ENCODE results near the gene CHD2. TPM values are rescaled to one million over a fixed set of nuclear protein-coding genes. Genes with fewer than 3 reads are reported as not detected.

Gene CHD2
- total RNA-seq, 1 experiment from 2014 or later: 120 TPM

GRCh38 chr15:92879949-92880725, 20.0 kb upstream of the CHD2 start:
- no peak for TF ChIP-seq EZH2 (IDR thresholded peaks at IDR 0.05; ENCODE audit: low read depth)
- TF ChIP-seq CTCF (conservative IDR thresholded peaks at IDR 0.05): no peak
- POLR2A ChIA-PET (ENCODE audit: unreplicated experiment): interaction anchor here (0.6 to 0.7 kb wide), 2 partner anchors 48 to 74 kb away, joined by 4 to 6 read pairs; no protein-coding TSS in a partner anchor
- no TSS peak for BruUV-seq (replicated peaks)
- peaks cover 33% of the 10 kb centered on the region for H3K4me1 ChIP-seq (replicated peaks; ENCODE audit: insufficient read depth)
- peaks cover 18% of the 10 kb centered on the region for H3F3A ChIP-seq (ENCODE audit: insufficient read depth, low read depth)
- H3K36me3 ChIP-seq (ENCODE audit: low read depth): peaks cover 11% of the 10 kb centered on the region
- intact Hi-C loops (cut with micrococcal nuclease; ENCODE audit: unreplicated experiment): no loop called here
- no peaks in the 10 kb centered on the region for H3K9me2 ChIP-seq (ENCODE audit: insufficient read depth)
- peaks cover 13% of the 10 kb centered on the region; the same call in 1 of the 2 replicates for H4K20me1 ChIP-seq (ENCODE audit: insufficient read depth)
- H3K27ac ChIP-seq: no peak overlapping the region
- H3K4me3 ChIP-seq: no peak overlapping the region
- H2AFZ ChIP-seq: no peak overlapping the region
- DNase-seq: no peak
- no peaks in the 10 kb centered on the region for H3K9me3 ChIP-seq (ENCODE audit: insufficient read depth, low read depth)
- H3K4me2 ChIP-seq: no peak overlapping the region
- CTCF ChIA-PET: no interaction called here
- H3K27me3 ChIP-seq (ENCODE audit: insufficient read depth, low read depth): no peaks in the 10 kb centered on the region
- H3K79me2 ChIP-seq (ENCODE audit: low read depth): peaks cover 23% of the 10 kb centered on the region

GRCh38 chr15:92880796-92881195, 19.3 kb upstream of the CHD2 start:
- H3K4me3 ChIP-seq: no peak overlapping the region
- no TSS peak for BruUV-seq (replicated peaks)
- peaks cover 29% of the 10 kb centered on the region for H3K79me2 ChIP-seq (ENCODE audit: low read depth)
- peak overlapping the region; percentile 74 for H3K27ac ChIP-seq
- CTCF ChIA-PET: interaction anchor here (0.6 kb wide), 1 partner anchor 80 kb away, joined by 4 read pairs; no protein-coding TSS in a partner anchor
- H3K4me2 ChIP-seq: peak overlapping the region; percentile 85
- H4K20me1 ChIP-seq (ENCODE audit: insufficient read depth): peaks cover 19% of the 10 kb centered on the region; the same call in 1 of the 2 replicates
- no peaks in the 10 kb centered on the region for H3K9me3 ChIP-seq (ENCODE audit: insufficient read depth, low read depth)
- H2AFZ ChIP-seq: peak overlapping the region; percentile 87; the same call in 1 of the 2 replicates
- intact Hi-C loops (cut with micrococcal nuclease; ENCODE audit: unreplicated experiment): no loop called here
- H3K36me3 ChIP-seq (ENCODE audit: low read depth): peaks cover 18% of the 10 kb centered on the region
- POLR2A ChIA-PET (ENCODE audit: unreplicated experiment): interaction anchor here (0.6 to 0.7 kb wide), 4 partner anchors 14 to 75 kb away, joined by 3 to 6 read pairs (median 4); no protein-coding TSS in a partner anchor
- peaks cover 39% of the 10 kb centered on the region for H3K4me1 ChIP-seq (replicated peaks; ENCODE audit: insufficient read depth)
- DNase-seq: no peak
- no peaks in the 10 kb centered on the region for H3K9me2 ChIP-seq (ENCODE audit: insufficient read depth)
- TF ChIP-seq CTCF (conservative IDR thresholded peaks at IDR 0.05) (no peak), EZH2 (IDR thresholded peaks at IDR 0.05; ENCODE audit: low read depth) (no peak)
- H3F3A ChIP-seq (ENCODE audit: insufficient read depth, low read depth): peaks cover 24% of the 10 kb centered on the region
- H3K27me3 ChIP-seq (ENCODE audit: insufficient read depth, low read depth): no peaks in the 10 kb centered on the region

GRCh38 chr15:92881211-92881754, 18.8 kb upstream of the CHD2 start:
- ChIA-PET POLR2A (ENCODE audit: unreplicated experiment) (interaction anchor here (0.5 to 2.0 kb wide), 8 partner anchors 11 to 80 kb away, joined by 3 to 38 read pairs (median 4); no protein-coding TSS in a partner anchor), CTCF (interaction anchor here (0.5 to 0.6 kb wide), 2 partner anchors 8 to 81 kb away, joined by 4 to 10 read pairs; no protein-coding TSS in a partner anchor)
- H3K27me3 ChIP-seq (ENCODE audit: insufficient read depth, low read depth): no peaks in the 10 kb centered on the region
- no peaks in the 10 kb centered on the region for H3K9me2 ChIP-seq (ENCODE audit: insufficient read depth)
- peak overlapping the region; percentile 85 for H3K4me2 ChIP-seq
- no peaks in the 10 kb centered on the region for H3K9me3 ChIP-seq (ENCODE audit: insufficient read depth, low read depth)
- peaks cover 22% of the 10 kb centered on the region for H3K36me3 ChIP-seq (ENCODE audit: low read depth)
- peaks cover 44% of the 10 kb centered on the region for H3K4me1 ChIP-seq (replicated peaks; ENCODE audit: insufficient read depth)
- no peak for DNase-seq
- peak overlapping the region; percentile 87 for H2AFZ ChIP-seq
- peaks cover 19% of the 10 kb centered on the region; the same call in 1 of the 2 replicates for H4K20me1 ChIP-seq (ENCODE audit: insufficient read depth)
- TF ChIP-seq CTCF (conservative IDR thresholded peaks at IDR 0.05) (no peak), EZH2 (IDR thresholded peaks at IDR 0.05; ENCODE audit: low read depth) (no peak)
- BruUV-seq (replicated peaks): no TSS peak
- H3F3A ChIP-seq (ENCODE audit: insufficient read depth, low read depth): peaks cover 27% of the 10 kb centered on the region
- peaks cover 34% of the 10 kb centered on the region for H3K79me2 ChIP-seq (ENCODE audit: low read depth)
- peak overlapping the region; percentile 74 for H3K27ac ChIP-seq
- H3K4me3 ChIP-seq: peak overlapping the region; percentile 58; the same call in 1 of the 2 replicates
- intact Hi-C loops (cut with micrococcal nuclease; ENCODE audit: unreplicated experiment): no loop called here
